Uterus (tissue), 4 donors: Measurements from ENCODE around the gene MAVS. TPM values are rescaled to one million over a fixed set of nuclear protein-coding genes. Genes with fewer than 3 reads are reported as not detected.
"Not testable (repeated sequence)": the region's sequence is repeated elsewhere in the genome, so short reads cannot be mapped to it uniquely, and the experiment has no call there.

Experiments used
- DNase-seq, 2 donors: peaks; one replicate each; pipeline ENCODE4 v3.0.0-alpha.2; 2019 to 2020
- H3K27ac ChIP-seq, 2 donors: fragments of 200-600 bp; sonication (generic); 1 replicate in 1 of 2; 2 replicates in 1 of 2; pipeline ENCODE4 v1.5.1; 2016 to 2018
- H3K27me3 ChIP-seq, 2 donors: fragments of 200-600 bp; sonication (generic); one replicate each; pipeline ENCODE4 v1.5.1; 2018 to 2019; ENCODE audit warnings: control low read depth in 1 of 2
- H3K36me3 ChIP-seq, 2 donors: fragments of 200-600 bp; sonication (generic); one replicate each; pipeline ENCODE4 v1.5.1; 2019; ENCODE audit warnings: control low read depth in 1 of 2
- H3K4me1 ChIP-seq, 2 donors: fragments of 200-600 bp; sonication (generic); one replicate each; pipeline ENCODE4 v1.5.1; 2018 to 2019; ENCODE audit warnings: control low read depth in 1 of 2
- H3K4me3 ChIP-seq, 2 donors: fragments of 200-600 bp; sonication (generic); 1 replicate in 1 of 2; 2 replicates in 1 of 2; pipeline ENCODE4 v1.5.1; 2018 to 2019; ENCODE audit warnings: mild to moderate bottlenecking in 1 of 2
- H3K9me3 ChIP-seq, 2 donors: fragments of 200-600 bp; sonication (generic); one replicate each; pipeline ENCODE4 v1.5.1; 2019; ENCODE audit warnings: control low read depth in 1 of 2
- POLR2A ChIP-seq, 2 donors: fragments of 450-650 bp; IDR thresholded peaks; one replicate each; pipeline ENCODE4 v1.6.1; 2016; ENCODE audit warnings: antibody characterized with exemption in 2 of 2, mild to moderate bottlenecking in 1 of 2, moderate library complexity in 1 of 2
- intact Hi-C: fragments of 100-400 bp; cut with DNase I; formaldehyde crosslinking; loops from one replicate; pipeline ENCODE4 v1.15.1; 2023; ENCODE audit warnings: low total_unique reads
- total RNA-seq, 4 donors: library from RNA; depleted of rRNA in 3 of 4; stranded (reverse); fragments of >200 nt in 3 of 4; gene quantifications; one replicate each; pipeline versions ENCODE4 v1.1.0 to v1.2.4, GENCODE V29; 2014 to 2023
- TF ChIP-seq, protein P1 (sequence below), 4 experiments: fragments of 200-600 bp in 2 of 4; fragments of 450-650 bp in 2 of 4; sonication (generic) in 2 of 4; IDR thresholded peaks; one replicate each; pipeline ENCODE4 v1.5.1; 2016 to 2019; ENCODE audit warnings: antibody characterized with exemption in 4 of 4, mild to moderate bottlenecking in 2 of 4, moderate library complexity in 1 of 4
- donor health status: DM: yes; HTN: yes; CAD: no.

The MAVS gene
- total RNA-seq, 4 donors from 2014 or later: 7.4 to 43.2 (median 13.7) TPM

DNA sequence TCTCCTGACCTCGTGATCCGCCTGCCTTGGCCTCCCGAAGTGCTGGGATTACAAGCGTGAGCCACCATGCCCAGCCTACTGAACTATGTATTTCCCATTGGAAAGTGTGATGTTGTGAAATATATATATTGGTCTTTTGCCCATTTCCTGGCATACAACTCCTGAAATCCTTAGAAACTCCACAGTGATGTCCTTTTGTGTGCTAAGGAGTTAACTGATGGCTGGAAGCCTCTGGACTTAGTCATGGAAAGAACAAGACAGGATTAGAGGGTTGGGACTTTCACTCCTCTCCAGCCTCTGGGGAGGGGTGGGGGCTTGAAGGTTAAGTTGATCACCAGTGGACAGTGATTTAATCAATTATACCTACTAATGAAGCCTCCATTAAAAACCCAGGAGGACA lies 49.7 kb downstream of the MAVS start:
- Histone ChIP-seq H3K9me3 (no peaks in the 10 kb centered on the region), H3K4me1 (peaks cover 5 to 16% of the 10 kb centered on the region in 2 donors), H3K27me3 (no peaks in the 10 kb centered on the region), H3K36me3 (no peaks in the 10 kb centered on the region), H3K27ac (no peak overlapping the region), H3K4me3 (no peak overlapping the region)
- no peak for DNase-seq
- no peak for TF ChIP-seq POLR2A (IDR thresholded peaks at IDR 0.05)
- TF ChIP-seq, protein P1, sequence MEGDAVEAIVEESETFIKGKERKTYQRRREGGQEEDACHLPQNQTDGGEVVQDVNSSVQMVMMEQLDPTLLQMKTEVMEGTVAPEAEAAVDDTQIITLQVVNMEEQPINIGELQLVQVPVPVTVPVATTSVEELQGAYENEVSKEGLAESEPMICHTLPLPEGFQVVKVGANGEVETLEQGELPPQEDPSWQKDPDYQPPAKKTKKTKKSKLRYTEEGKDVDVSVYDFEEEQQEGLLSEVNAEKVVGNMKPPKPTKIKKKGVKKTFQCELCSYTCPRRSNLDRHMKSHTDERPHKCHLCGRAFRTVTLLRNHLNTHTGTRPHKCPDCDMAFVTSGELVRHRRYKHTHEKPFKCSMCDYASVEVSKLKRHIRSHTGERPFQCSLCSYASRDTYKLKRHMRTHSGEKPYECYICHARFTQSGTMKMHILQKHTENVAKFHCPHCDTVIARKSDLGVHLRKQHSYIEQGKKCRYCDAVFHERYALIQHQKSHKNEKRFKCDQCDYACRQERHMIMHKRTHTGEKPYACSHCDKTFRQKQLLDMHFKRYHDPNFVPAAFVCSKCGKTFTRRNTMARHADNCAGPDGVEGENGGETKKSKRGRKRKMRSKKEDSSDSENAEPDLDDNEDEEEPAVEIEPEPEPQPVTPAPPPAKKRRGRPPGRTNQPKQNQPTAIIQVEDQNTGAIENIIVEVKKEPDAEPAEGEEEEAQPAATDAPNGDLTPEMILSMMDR (IDR thresholded peaks at IDR 0.05): no peak
- intact Hi-C loops: no loop called here

DNA sequence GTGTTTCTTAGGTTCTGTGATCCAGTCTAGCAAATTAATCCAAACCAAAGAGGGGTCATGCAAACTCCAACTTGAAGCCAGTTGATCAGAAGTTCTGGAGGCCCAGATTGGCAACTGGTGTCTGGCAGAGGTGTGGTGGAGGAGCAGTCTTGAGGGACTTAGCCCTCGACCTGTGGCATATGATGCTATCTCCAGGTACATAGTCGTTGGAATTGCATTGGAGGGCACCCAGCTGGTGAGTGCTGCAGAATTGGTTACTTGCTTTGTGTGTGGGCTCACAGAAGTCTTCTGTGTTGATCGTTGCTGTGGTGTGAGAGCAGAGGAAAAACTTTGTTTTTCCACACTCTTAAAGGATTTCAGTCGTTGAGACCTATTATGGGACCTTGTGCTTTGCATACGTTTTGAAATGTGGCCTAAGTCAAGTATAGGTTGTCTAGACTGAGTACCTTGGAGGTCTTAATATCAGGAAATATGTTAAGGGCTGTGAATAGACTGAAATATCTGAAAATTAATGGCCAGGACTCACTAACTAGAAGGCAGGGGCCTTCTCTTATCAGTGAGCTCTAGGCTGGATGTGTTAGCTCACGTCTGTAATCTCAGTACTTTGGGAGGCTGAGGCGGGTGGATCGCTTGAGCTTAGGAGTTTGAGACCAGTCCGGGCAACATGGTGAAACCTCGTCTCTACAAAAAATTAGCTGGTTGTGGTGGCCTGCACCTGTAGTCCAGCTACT lies 50.4 kb downstream of the MAVS start:
- no peaks in the 10 kb centered on the region for H3K27me3 ChIP-seq
- intact Hi-C loops: no loop called here
- no peaks in the 10 kb centered on the region for H3K36me3 ChIP-seq
- no peak for TF ChIP-seq POLR2A (IDR thresholded peaks at IDR 0.05)
- TF ChIP-seq, protein P1 (IDR thresholded peaks at IDR 0.05): no peak
- H3K27ac ChIP-seq: no peak overlapping the region
- no peaks in the 10 kb centered on the region for H3K9me3 ChIP-seq
- no peak for DNase-seq
- H3K4me3 ChIP-seq: no peak overlapping the region
- peaks cover 4 to 13% of the 10 kb centered on the region in 2 donors for H3K4me1 ChIP-seq

DNA sequence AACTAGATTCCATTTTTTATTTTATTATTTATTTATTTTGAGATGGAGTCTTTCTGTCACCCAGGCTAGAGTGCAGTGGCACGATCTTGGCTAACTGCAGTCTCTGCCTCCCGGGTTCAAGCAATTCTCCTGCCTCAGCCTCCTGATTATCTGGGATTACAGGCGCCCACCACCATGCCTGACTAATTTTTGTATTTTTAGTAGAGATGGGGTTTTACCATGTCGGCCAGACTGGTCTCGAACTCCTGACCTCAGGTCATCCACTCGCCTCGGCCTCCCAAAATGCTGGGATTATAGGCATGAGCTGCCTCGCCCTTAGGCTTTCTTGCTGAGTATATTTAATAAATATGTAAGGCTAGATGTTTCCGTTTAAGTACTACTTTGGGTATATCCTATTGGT lies 51.5 kb downstream of the MAVS start:
- H3K9me3 ChIP-seq, DNase-seq, H3K27ac ChIP-seq, H3K36me3 ChIP-seq, H3K4me3 ChIP-seq, intact Hi-C loops, H3K27me3 ChIP-seq: not testable (repeated sequence)
- peaks cover 4 to 11% of the 10 kb centered on the region in 2 donors for H3K4me1 ChIP-seq

DNA sequence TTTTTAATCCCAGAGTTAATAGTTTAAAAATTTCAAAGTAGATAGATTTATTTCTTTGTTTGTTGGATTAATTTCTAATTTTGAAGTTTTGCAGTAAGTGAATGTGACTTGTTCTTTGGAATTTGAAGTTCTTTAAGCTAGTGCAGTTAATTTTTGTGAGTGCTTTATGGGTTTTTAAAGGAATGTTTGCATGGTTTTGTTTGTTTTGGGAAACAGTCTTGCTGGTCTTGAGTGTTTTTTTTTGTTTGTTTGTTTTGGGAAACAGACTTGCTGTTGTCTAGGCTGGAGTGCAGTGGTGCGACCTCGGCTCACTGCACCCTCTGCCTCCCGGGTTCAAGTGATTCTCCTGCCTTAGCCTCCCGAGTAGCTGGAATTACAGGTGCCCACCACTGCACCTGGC lies 52.0 kb downstream of the MAVS start:
- no peak for DNase-seq
- Histone ChIP-seq H3K9me3 (no peaks in the 10 kb centered on the region), H3K4me1 (peaks cover 4 to 11% of the 10 kb centered on the region in 2 donors), H3K27me3 (no peaks in the 10 kb centered on the region), H3K27ac (no peak overlapping the region), H3K4me3 (no peak overlapping the region), H3K36me3 (no peaks in the 10 kb centered on the region)
- TF ChIP-seq POLR2A (IDR thresholded peaks at IDR 0.05): no peak
- TF ChIP-seq, protein P1 (IDR thresholded peaks at IDR 0.05): no peak
- intact Hi-C loops: no loop called here

DNA sequence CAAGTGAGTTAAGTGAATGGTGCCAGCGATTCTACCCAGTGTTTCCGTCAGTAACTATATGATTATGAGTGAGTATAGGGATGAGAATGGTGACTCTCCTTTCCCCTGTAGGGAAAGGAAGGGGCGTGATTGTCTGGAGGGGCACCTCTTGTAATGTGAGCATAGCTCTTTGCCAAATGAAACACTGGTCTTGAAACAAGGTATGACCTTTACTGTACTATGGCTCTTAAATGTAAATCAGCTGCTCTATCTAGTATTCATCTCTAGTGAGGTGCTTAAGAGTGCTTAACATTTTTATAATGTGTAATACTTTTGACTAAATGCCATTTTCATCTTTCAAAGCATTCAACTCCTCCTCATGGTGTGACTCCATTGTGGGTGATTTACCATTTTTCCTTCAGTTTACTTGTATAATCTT lies 53.6 kb downstream of the MAVS start:
- intact Hi-C loops: no loop called here
- H3K27ac ChIP-seq: no peak overlapping the region

More for the DNA sequence above, 53.6 kb downstream of the MAVS start:
- Histone ChIP-seq H3K36me3 (no peaks in the 10 kb centered on the region), H3K4me3 (no peak overlapping the region), H3K9me3 (no peaks in the 10 kb centered on the region), H3K27me3 (no peaks in the 10 kb centered on the region), H3K4me1 (peaks cover 4 to 11% of the 10 kb centered on the region in 2 donors)
- TF ChIP-seq, protein P1 (IDR thresholded peaks at IDR 0.05): no peak
- no peak for TF ChIP-seq POLR2A (IDR thresholded peaks at IDR 0.05)
- DNase-seq: no peak
